GM21381 (cell line): ENCODE results near the gene UCKL1.
"Not testable (repeated sequence)": the region's sequence is repeated elsewhere in the genome, so short reads cannot be mapped to it uniquely, and the experiment has no call there.

Experiments
- ATAC-seq: cut with Tn5 transposase; IDR thresholded peaks from one replicate; pipeline ENCODE4 v1.9.1; 2021; ENCODE audit warnings: mild to moderate bottlenecking, moderate library complexity; ENCODE audit not compliant: unreplicated experiment

The UCKL1 gene

DNA sequence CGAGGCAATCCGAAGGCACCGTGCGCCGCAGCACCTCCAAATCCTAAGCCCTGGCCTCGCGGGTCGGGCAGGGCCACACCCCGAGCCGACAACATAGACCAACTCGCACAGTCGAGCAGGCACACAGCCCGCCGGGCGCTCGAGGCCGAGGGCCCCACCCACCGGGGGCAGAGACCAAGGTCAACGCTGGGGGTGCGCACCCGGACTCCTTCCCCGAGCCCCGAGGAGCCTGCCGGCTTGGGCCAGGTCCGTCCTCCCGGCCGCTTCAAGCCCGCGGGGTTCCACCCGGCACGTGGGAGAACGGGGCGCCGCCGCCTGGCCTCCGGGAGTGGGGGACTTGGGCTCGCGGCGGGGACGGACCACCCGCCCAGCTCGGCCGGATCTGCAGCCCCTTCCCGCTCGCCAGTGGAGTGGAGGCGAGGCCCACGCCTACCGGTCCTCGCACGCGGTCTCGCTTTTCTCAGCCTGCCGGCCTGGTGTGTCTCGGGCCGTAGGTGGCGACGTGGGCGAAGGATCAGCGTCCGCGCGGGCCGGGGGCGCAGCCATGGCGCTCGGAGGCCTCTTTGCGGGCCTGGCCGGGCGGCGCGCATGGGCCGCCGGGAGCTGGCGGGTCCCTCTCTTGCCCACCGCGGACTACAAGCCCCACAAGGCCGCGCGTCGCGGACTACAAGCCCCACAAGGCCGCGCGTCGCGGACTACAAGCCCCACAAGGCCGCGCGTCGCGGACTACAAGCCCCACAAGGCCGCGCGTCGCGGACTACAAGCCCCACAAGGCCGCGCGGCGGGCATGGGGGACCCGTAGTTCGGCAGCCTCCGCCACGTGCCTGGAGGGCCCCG lies at the start of gene UCKL1:
Gene UCKL1 (minus strand): TSS at position 590 of the 837 bp plus-strand sequence. CDS start 44 bp downstream, at position 546.
- peak; percentile 71 for ATAC-seq

DNA sequence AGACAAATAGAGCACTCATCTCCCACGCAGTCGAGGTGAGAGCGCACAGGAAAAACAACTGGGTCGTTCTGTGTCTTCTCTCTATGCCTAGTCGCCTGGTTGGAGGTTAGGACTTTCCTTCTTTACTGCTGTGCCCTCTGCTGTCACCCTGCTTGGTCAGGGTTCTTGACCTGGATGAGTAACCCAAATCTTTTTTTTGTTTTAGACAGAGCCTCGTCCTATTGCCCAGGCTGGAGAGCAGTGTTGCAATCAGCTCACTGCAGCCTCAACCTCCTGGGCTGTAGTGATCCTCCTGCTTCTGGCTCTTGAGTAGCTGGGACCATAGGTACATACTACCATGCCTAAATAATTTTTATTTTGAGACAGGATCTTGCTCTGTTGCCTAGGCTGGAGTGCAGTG lies 49.2 kb upstream of the UCKL1 start:
- ATAC-seq = no peak

DNA sequence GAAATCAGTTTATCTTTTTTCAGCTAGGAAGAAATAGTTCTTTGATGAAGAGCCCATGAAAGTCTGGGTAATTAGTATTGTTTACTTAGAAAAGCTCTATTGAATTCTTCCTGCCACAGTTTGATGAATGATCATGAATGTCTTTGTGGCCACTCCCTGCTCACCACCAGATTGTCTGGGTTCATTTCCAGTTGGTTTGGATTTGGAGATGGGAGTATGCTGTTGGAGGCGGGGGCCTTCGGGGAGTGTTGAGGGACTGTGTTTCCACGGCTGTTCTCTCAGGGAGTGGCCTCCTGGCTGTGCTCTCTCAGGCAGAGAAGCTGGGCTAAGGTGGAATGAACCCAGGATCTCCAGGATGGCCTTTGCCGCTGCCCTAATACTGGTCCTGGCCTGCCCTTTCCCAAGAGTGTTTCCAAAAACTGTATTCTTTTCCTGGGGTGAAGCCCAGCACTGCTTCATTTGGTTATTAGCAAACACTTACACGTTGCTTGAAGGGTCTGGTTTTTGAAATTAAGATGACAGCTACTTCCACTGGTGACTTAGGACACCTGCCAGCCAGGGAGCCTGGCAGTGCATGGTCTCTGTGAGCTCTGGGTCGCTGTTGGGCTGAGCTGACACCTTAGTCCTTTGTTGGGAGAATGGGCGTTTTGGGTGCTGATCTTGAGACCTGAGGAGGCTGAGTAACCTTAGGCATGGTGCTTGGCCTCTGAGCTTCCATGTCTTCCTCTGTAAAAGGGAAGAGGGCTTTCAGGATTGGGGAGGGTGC lies 47.9 kb upstream of the UCKL1 start:
- no peak for ATAC-seq

- ATAC-seq = no peak
Measured at GRCh38 chr20:64001607-64002011, 45.4 kb upstream of the UCKL1 start.

GRCh38 chr20:64000906-64001305 lies 44.7 kb upstream of the UCKL1 start:
- no peak for ATAC-seq

GRCh38 chr20:63982937-63983336 lies 26.7 kb upstream of the UCKL1 start:
- no peak for ATAC-seq

GRCh38 chr20:63980806-63981728 lies 24.9 kb upstream of the UCKL1 start, which contains the start of gene PRPF6:
Gene PRPF6, plus strand, starts transcription at chr20:63981132. Its CDS starts 114 bp downstream, at chr20:63981246.
- peak; percentile 53 for ATAC-seq

DNA sequence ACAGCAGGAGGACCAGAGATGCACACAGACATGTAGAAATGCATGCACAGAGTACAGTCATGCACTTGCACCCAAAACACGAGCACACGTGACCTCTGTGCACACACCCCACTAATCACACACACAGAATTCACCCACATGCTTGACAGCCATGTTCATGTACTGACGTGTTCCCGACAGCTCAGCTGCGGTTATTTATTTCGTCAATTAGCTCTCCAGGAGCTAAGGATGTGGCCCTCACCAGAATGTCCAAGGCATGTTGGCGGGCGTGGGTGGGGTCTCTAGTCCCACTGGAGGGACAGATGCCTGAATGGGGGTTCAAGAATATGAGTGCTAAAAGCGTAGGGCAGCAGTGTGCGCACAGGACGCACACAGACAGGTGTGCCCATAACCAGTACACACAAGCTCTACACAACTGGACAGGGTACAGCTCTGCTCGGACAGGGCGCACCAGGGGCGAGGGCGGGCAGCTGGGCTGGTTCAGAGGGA lies 24.1 kb upstream of the UCKL1 start:
- peak; percentile 4 for ATAC-seq

GRCh38 chr20:63979557-63980316 lies 23.5 kb upstream of the UCKL1 start, which contains the start of gene SAMD10:
Gene SAMD10, minus strand, starts transcription at chr20:63979642. Its CDS starts 175 bp downstream, at chr20:63979467.
- peak; percentile 29 for ATAC-seq

DNA sequence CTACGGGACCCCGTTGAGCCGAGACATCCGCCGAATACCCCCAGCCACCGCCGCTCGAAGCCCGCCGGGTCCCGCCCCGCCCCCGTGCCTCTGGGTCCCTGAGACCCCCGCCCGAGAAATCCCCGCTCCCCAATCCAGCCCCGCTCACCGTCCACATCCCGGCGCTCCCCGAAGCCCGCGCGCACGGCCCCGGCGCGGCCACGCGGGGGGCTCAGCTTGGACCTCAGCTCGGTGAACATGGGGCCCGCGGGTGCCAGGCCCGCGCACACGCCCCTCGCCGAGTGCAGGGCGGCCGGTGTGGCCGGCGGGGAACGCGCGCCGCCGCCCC lies 23.0 kb upstream of the UCKL1 start:
- no peak for ATAC-seq

DNA sequence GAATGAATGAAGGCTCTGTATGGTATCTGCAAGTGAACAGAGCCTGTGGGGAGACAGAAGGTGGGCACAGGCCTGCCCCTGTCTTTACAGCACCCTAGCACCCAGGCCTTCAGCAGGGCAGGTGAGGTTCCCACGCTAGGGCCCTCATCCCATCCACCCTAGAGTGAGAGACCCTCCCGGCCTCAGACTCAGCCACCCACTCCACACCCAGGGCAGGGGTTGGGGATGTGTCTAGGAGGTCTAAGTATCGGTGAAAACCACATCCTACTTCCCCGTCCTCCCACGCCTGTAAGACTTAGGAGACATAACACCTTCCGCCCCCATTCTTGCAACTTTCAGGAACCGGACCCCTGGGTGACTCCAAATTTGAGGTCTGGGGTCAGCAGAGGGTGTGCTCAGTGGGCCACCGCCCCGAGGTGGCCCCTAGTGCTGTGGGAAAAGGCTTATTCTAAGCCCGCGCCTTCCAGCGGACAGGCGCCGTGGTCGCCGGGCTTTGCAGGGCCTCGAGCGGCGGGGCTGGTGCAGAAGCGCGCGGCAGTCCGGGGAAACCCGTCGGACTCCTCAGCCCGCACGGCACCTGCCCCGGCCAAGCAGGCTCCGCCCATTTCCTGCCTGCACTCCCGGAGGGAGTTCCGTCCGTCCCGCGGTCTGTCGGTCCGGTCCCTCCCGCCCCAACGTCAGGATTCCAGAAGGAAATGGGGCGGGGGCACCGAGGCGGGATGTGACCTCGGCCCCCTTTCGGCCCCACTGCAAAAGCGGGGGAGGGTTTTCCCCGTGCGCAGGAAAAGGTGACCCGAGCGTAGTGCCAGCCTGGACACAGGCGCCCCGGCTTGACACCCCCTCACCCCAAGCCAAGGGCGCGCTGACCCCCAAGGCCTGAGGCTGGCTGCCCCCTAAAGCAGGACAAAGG lies 22.4 kb upstream of the UCKL1 start:
- peak; percentile 38 for ATAC-seq

DNA sequence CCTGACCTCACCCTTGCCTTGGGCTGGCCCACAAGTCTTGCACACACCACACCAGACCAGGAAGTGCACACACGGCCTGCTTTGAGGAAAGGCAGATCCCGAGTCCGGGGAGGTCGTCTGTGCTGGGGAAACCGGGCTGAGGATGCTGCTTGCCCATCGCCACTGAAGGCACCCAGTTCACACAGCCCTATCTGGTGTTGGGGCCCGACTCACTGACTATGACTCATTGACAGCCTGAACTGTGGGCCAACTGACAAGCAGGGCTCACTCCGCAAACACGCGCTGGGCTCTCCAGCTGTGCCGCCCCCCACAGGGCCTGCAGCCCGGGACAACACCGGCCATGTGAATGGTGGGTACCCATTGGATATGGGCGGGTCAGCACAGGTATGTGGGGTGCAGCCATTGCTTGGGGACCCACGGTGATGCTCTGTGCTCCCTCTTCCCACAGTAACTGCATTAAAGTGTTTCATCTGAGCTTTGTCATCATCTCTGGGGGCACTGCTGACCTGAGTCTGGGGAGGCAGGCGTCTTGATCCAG lies 21.6 kb upstream of the UCKL1 start:
- no peak for ATAC-seq

GRCh38 chr20:63976980-63977738 lies 20.9 kb upstream of the UCKL1 start:
- ATAC-seq = no peak

DNA sequence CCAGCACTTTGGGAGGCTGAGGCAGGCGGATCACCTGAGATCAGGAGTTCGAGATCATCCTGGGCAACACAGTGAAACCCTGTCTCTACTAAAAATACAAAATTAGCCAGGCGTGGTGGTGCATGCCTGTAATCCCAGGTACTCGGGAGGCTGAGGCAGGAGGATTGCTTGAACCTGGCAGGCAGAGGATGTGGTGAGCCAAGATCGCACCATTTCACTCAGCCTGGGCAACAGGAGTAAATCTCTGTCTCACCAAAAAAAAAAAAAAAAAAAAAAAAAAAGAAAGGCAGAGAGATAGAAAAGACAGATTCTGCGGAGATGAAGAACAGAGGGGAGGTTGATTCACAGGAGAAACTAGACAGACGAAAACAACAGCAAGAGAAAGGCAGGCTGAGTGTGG lies 20.3 kb upstream of the UCKL1 start:
- ATAC-seq = not testable (repeated sequence)

DNA sequence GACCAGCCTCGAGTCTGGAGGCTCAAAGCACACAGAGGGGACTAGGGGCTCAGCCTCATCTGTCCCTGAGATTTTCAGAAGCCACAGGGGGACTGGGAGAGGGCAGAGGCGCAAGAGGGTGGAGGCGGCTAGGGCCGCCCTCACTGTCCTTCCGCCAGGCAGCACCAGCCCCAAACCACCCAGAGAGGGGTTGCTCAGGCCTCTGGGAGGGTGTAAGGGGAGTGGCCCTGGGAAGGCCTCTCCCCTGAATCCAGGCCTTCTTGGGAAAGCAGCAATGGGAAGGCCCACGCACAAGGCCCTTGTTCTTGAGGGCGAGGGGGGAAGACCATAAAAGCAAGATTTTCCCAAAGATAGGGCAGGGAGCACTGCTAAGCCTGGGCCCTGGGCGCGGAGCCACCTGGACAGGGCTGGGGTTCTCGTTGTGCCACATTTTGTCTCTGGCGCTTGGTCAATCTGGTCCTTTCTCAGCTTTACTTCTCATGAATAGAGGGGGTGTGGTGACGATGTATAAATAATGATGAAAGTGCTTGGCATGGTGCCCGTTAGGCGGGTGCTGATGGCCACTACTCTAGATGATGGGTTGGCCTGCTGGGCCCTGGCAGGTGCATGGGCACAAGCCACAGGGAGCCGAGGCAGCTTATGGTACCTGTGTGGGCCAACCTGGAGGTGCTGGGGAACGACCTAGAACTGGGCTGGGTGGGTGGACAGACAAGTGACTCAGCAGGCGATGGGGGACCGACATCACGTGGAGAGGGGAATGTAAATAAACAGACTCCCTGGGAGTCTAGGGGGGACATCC lies 18.4 kb upstream of the UCKL1 start:
- no peak for ATAC-seq

DNA sequence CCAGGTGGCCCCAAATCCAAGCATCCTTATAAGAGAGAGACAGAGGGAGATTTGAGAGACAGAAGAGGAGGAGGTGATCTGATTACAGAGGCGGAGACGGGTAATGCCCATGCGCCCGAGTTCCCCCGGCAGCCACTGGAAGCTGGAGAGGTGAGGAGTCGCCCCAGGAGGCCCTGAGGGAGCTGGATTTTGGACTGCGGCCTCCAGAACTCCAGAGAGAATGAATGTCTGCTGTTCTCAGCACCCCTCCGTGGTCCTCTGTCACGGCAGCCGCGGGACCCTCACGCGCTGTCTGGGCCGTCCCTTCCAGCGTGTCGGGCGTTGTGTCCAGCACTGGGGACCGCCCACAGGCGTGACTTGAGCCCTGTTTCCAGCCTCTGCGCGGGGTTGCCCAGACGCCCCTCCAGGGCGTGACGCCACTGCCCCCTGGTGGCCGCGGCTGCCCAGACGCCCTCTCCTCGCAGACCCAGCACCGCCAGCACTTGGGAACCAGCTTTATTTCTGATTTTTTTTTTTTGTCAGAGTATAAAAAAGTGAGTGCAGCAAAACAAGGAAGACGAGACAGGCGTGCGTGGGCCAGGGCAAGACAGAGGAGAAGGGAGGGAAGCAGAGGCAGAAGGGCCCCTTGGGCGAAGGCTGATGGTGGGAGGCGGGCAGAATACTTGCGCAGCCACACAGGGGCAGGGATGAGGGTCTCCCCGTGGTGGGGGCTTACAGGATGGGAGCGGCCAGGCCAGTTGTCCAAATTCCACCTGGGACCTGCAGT lies 17.6 kb upstream of the UCKL1 start:
- no peak for ATAC-seq

DNA sequence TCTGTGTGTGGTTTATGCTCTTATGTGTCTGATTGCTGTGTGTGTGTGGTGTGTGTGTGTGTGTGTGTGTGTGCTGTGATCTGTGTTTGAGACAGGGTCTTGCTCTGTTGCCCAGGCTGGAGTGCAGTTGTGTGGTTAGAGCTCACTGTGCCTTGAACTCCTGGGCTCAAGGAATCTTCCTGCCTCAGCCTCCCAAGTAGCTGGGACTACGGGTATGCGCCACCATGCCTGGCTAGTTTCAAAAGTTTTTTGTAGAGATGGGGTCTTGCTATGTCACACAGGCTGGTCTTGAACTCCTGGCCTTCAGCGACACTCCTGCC lies 16.9 kb upstream of the UCKL1 start:
- no peak for ATAC-seq
